GM23338 (cell line): Measurements from ENCODE around the gene AGPAT3. TPM values are rescaled to one million over a fixed set of nuclear protein-coding genes. Genes with fewer than 3 reads are reported as not detected.

Experiments
- ATAC-seq: fragments of 200-7000 bp; cut with Tn5 transposase; 3 replicates; pipeline ENCODE4 v1.9.1; 2020
- DNase-seq: peaks from one replicate; pipeline ENCODE4 v3.0.0-alpha.2; 2015; ENCODE audit warnings: low spot score
- H2AFZ ChIP-seq: fragments of 200-600 bp; sonication (generic); 2 replicates; pipeline ENCODE4 v1.8.0; 2016; ENCODE audit warnings: antibody characterized with exemption, mild to moderate bottlenecking, moderate library complexity
- H3F3A ChIP-seq: fragments of 200-600 bp; sonication (generic); replicated peaks from 2 replicates; pipeline ENCODE4 v1.8.0; 2017; ENCODE audit warnings: antibody characterized with exemption, mixed run types, low read depth
- H3K27ac ChIP-seq: fragments of 200-600 bp; sonication (generic); 2 replicates; pipeline ENCODE4 v1.6.1; 2016; ENCODE audit warnings: low read depth
- H3K27me3 ChIP-seq: fragments of 200-600 bp; sonication (generic); 2 replicates; pipeline ENCODE4 v1.8.0; 2016; ENCODE audit warnings: mild to moderate bottlenecking, mixed run types, moderate library complexity; ENCODE audit not compliant: insufficient read depth
- H3K36me3 ChIP-seq: fragments of 200-600 bp; sonication (generic); 2 replicates; pipeline ENCODE4 v1.8.0; 2016; ENCODE audit warnings: mild to moderate bottlenecking; ENCODE audit not compliant: insufficient read depth
- H3K4me1 ChIP-seq: fragments of 200-600 bp; sonication (generic); 2 replicates; pipeline ENCODE4 v1.8.0; 2016; ENCODE audit warnings: mild to moderate bottlenecking, moderate library complexity; ENCODE audit not compliant: insufficient read depth
- H3K4me2 ChIP-seq: fragments of 200-600 bp; sonication (generic); 2 replicates; pipeline ENCODE4 v1.7.1; 2017; ENCODE audit warnings: mixed run types
- H3K4me3 ChIP-seq: fragments of 200-600 bp; sonication (generic); 2 replicates; pipeline ENCODE4 v1.6.1; 2016; ENCODE audit warnings: mixed run types
- H3K79me2 ChIP-seq: fragments of 200-600 bp; sonication (generic); replicated peaks from 2 replicates; pipeline ENCODE4 v1.8.0; 2017; ENCODE audit warnings: mild to moderate bottlenecking; ENCODE audit not compliant: insufficient read depth
- H3K9me2 ChIP-seq: fragments of 200-600 bp; sonication (generic); 2 replicates; pipeline ENCODE4 v1.8.0; 2017; ENCODE audit not compliant: insufficient read depth
- H4K20me1 ChIP-seq: fragments of 200-600 bp; sonication (generic); replicated peaks from 2 replicates; pipeline ENCODE4 v1.8.0; 2017; ENCODE audit warnings: mild to moderate bottlenecking; ENCODE audit not compliant: insufficient read depth
- H3K27ac Mint-ChIP-seq: 2 replicates; pipeline ENCODE4 v1.8.0; 2020; ENCODE audit warnings: inconsistent platforms, mild to moderate bottlenecking, moderate library complexity, mixed read lengths
- H3K27me3 Mint-ChIP-seq: 3 replicates; pipeline ENCODE4 v1.8.0; 2022; ENCODE audit warnings: low read depth, mild to moderate bottlenecking, moderate library complexity, mixed read lengths, inconsistent platforms; ENCODE audit not compliant: insufficient read depth, poor library complexity
- H3K36me3 Mint-ChIP-seq: 3 replicates; pipeline ENCODE4 v1.8.0; 2021; ENCODE audit warnings: low read depth, mild to moderate bottlenecking, inconsistent platforms, moderate library complexity, mixed read lengths
- H3K4me1 Mint-ChIP-seq: 3 replicates; pipeline ENCODE4 v1.8.0; 2020; ENCODE audit warnings: mild to moderate bottlenecking, inconsistent platforms, mixed read lengths
- H3K4me3 Mint-ChIP-seq: 3 replicates; pipeline ENCODE4 v1.8.0; 2021; ENCODE audit warnings: moderate library complexity, mild to moderate bottlenecking, inconsistent platforms, mixed read lengths
- H3K9me3 Mint-ChIP-seq: 3 replicates; pipeline ENCODE4 v1.8.0; 2020; ENCODE audit warnings: moderate library complexity, mild to moderate bottlenecking, inconsistent platforms, mixed read lengths
- CREB1 ChIP-seq: fragments of 250-450 bp; sonication (Bioruptor Pico); IDR thresholded peaks from 2 replicates; pipeline ENCODE4 v1.5.0; 2020; ENCODE audit warnings: low read depth, mild to moderate bottlenecking, moderate library complexity
- CTCF ChIP-seq, 2 experiments: fragments of 200-600 bp in 1 of 2; sonication (generic) in 1 of 2; conservative IDR thresholded peaks; 2 replicates each; pipeline versions ENCODE4 v1.5.1 to v1.6.1; 2016 to 2017; ENCODE audit warnings: antibody characterized with exemption in 2 of 2, low read depth in 2 of 2, mild to moderate bottlenecking in 2 of 2, moderate library complexity in 1 of 2
- JUNB ChIP-seq: IDR thresholded peaks from one replicate; pipeline ENCODE4 v1.6.1; 2016; ENCODE audit warnings: antibody characterized with exemption; ENCODE audit not compliant: unreplicated experiment
- REST ChIP-seq: IDR thresholded peaks from one replicate; pipeline ENCODE4 v1.6.1; 2018; ENCODE audit warnings: antibody characterized with exemption; ENCODE audit not compliant: unreplicated experiment
- ZNF114 ChIP-seq: fragments of 250-450 bp; sonication (Bioruptor Pico); IDR thresholded peaks from 2 replicates; pipeline ENCODE4 v1.5.0; 2020; ENCODE audit warnings: mild to moderate bottlenecking, moderate library complexity
- polyA plus RNA-seq: library from polyadenylated mRNA; unstranded; fragments of >200 nt; fragmentation: Nextera tagmentation; extraction: Ambion mirVana; gene quantifications from 2 replicates; pipeline ENCODE4 v1.2.1, GENCODE V29; 2016
- total RNA-seq: library from RNA; depleted of rRNA; stranded (reverse); fragments of >200 nt; shearing (Covaris generic); gene quantifications from 2 replicates; pipeline ENCODE4 v1.2.3, GENCODE V29; 2014

Gene AGPAT3
- total and polyA plus RNA-seq, 2 experiments from 2014 or later, result 2.1 to 6.1 TPM

GRCh38 chr21:43938751-43939442, 73.9 kb downstream of the AGPAT3 start:
- Histone ChIP-seq H3K36me3 (no peaks in the 10 kb centered on the region), H3K4me3 (0 out of 2 replicates have a peak overlapping the region, but pooled peaks have one; percentile 25), H3K27ac (no peak overlapping the region), H3K27me3 (no peaks in the 10 kb centered on the region), H3K4me2 (0 out of 2 replicates have a peak overlapping the region, but pooled peaks have one; percentile 64), H3K9me2 (no peaks in the 10 kb centered on the region), H2AFZ (peak overlapping the region; percentile 98), H4K20me1 (no peaks in the 10 kb centered on the region), H3F3A (no peaks in the 10 kb centered on the region), H3K4me1 (no peaks in the 10 kb centered on the region), H3K79me2 (no peaks in the 10 kb centered on the region)
- peaks cover 2% of the 10 kb centered on the region for H3K4me1 Mint-ChIP-seq
- no peaks in the 10 kb centered on the region for H3K9me3 Mint-ChIP-seq
- no peaks in the 10 kb centered on the region for H3K36me3 Mint-ChIP-seq
- H3K27ac Mint-ChIP-seq, result peak overlapping the region; percentile 68; the same call in 1 of the 2 replicates
- DNase-seq (peak; percentile 97), ATAC-seq (peak; percentile 91)
- no peak for TF ChIP-seq JUNB
- TF ChIP-seq ZNF114 (CRISPR knock-in tag), result no peak
- peak; percentile 91 to 97 for TF ChIP-seq CTCF (conservative IDR thresholded peaks at IDR 0.05; ENCODE audit: low read depth in 2 of 2)
- TF ChIP-seq CREB1 (CRISPR knock-in tag), result peak; percentile 47; the same call in 1 of the 2 replicates
- peak overlapping the region; percentile 45; the same call in 2 of the 3 replicates for H3K4me3 Mint-ChIP-seq
- H3K27me3 Mint-ChIP-seq, result peaks cover 10% of the 10 kb centered on the region

GRCh38 chr21:43939443-43940328, 74.7 kb downstream of the AGPAT3 start:
- Histone ChIP-seq H3K79me2 (no peaks in the 10 kb centered on the region), H3K36me3 (no peaks in the 10 kb centered on the region), H3K27me3 (no peaks in the 10 kb centered on the region), H2AFZ (peak overlapping the region; percentile 89), H3K4me1 (no peaks in the 10 kb centered on the region), H3K4me2 (0 out of 2 replicates have a peak overlapping the region, but pooled peaks have one; percentile 64), H3K9me2 (no peaks in the 10 kb centered on the region), H4K20me1 (no peaks in the 10 kb centered on the region), H3F3A (no peaks in the 10 kb centered on the region), H3K27ac (no peak overlapping the region), H3K4me3 (0 out of 2 replicates have a peak overlapping the region, but pooled peaks have one; percentile 25)
- no peak overlapping the region for H3K27ac Mint-ChIP-seq
- no peaks in the 10 kb centered on the region for H3K9me3 Mint-ChIP-seq
- DNase-seq (no peak), ATAC-seq (peak; percentile 16)
- H3K4me3 Mint-ChIP-seq, result peak overlapping the region; percentile 37; the same call in 1 of the 3 replicates
- TF ChIP-seq CTCF (conservative IDR thresholded peaks at IDR 0.05; ENCODE audit: low read depth in 2 of 2) (0 out of 4 replicates have a peak, but pooled peaks of 1 of the 2 experiments have one; percentile 6), ZNF114 (CRISPR knock-in tag) (no peak), CREB1 (CRISPR knock-in tag) (no peak), REST (no peak)
- peaks cover 8% of the 10 kb centered on the region for H3K4me1 Mint-ChIP-seq
- H3K36me3 Mint-ChIP-seq, result no peaks in the 10 kb centered on the region
- peaks cover 10% of the 10 kb centered on the region for H3K27me3 Mint-ChIP-seq
